Osteocyte (in vitro differentiated cells): ENCODE results near the gene OSBP2. TPM values are rescaled to one million over a fixed set of nuclear protein-coding genes. Genes with fewer than 3 reads are reported as not detected.

Experiments
- DNase-seq: peaks from one replicate; pipeline ENCODE4 v3.0.0; 2021; ENCODE audit warnings: mixed read lengths; ENCODE audit not compliant: unreplicated experiment; ENCODE audit errors: extremely low spot score
- H3K27ac Mint-ChIP-seq: one replicate; pipeline ENCODE4 v1.8.0; 2021; ENCODE audit warnings: mild to moderate bottlenecking, mixed read lengths; ENCODE audit not compliant: unreplicated experiment
- H3K27me3 Mint-ChIP-seq: one replicate; pipeline ENCODE4 v1.8.0; 2021; ENCODE audit warnings: mixed read lengths; ENCODE audit not compliant: unreplicated experiment
- H3K36me3 Mint-ChIP-seq: one replicate; pipeline ENCODE4 v1.8.0; 2021; ENCODE audit warnings: mixed read lengths; ENCODE audit not compliant: unreplicated experiment
- H3K4me1 Mint-ChIP-seq: one replicate; pipeline ENCODE4 v1.8.0; 2021; ENCODE audit warnings: mixed read lengths; ENCODE audit not compliant: unreplicated experiment
- H3K4me3 Mint-ChIP-seq: one replicate; pipeline ENCODE4 v1.8.0; 2021; ENCODE audit warnings: mild to moderate bottlenecking, moderate library complexity, mixed read lengths; ENCODE audit not compliant: unreplicated experiment
- H3K9me3 Mint-ChIP-seq: one replicate; pipeline ENCODE4 v1.8.0; 2021; ENCODE audit warnings: mixed read lengths; ENCODE audit not compliant: unreplicated experiment
- CTCF ChIP-seq: fragments of 200-600 bp; sonication (generic); IDR thresholded peaks from 2 replicates; pipeline ENCODE4 v1.5.0; 2021; ENCODE audit warnings: antibody characterized with exemption, mild to moderate bottlenecking, moderate library complexity
- total RNA-seq: library from RNA; stranded (reverse); gene quantifications from 2 replicates; pipeline ENCODE4 v1.2.1, GENCODE V29; 2021

The OSBP2 gene
- total RNA-seq, 1 donor from 2014 or later, result 3.8 TPM

- no peak for DNase-seq
Measured at GRCh38 chr22:30882974-30883533, 188.4 kb downstream of the OSBP2 start.

GRCh38 chr22:30883586-30884145, 189.0 kb downstream of the OSBP2 start:
- Mint-ChIP-seq H3K4me3 (no peak overlapping the region), H3K4me1 (peaks cover 5% of the 10 kb centered on the region), H3K9me3 (no peaks in the 10 kb centered on the region), H3K36me3 (no peaks in the 10 kb centered on the region), H3K27ac (no peak overlapping the region), H3K27me3 (no peaks in the 10 kb centered on the region)
- no peak for TF ChIP-seq CTCF
- DNase-seq, result no peak

More at GRCh38 chr22:30882974-30883533, 188.4 kb downstream of the OSBP2 start:
- no peaks in the 10 kb centered on the region for H3K36me3 Mint-ChIP-seq
- no peak overlapping the region for H3K4me3 Mint-ChIP-seq
- H3K4me1 Mint-ChIP-seq, result peaks cover 11% of the 10 kb centered on the region
- TF ChIP-seq CTCF, result no peak
- no peaks in the 10 kb centered on the region for H3K9me3 Mint-ChIP-seq
- no peaks in the 10 kb centered on the region for H3K27me3 Mint-ChIP-seq
- no peak overlapping the region for H3K27ac Mint-ChIP-seq

GRCh38 chr22:30884211-30885000, 189.7 kb downstream of the OSBP2 start:
- H3K4me1 Mint-ChIP-seq, result no peaks in the 10 kb centered on the region
- no peak for TF ChIP-seq CTCF
- no peak overlapping the region for H3K4me3 Mint-ChIP-seq
- no peaks in the 10 kb centered on the region for H3K27me3 Mint-ChIP-seq
- H3K9me3 Mint-ChIP-seq, result no peaks in the 10 kb centered on the region
- no peak for DNase-seq
- no peaks in the 10 kb centered on the region for H3K36me3 Mint-ChIP-seq
- H3K27ac Mint-ChIP-seq, result no peak overlapping the region

GRCh38 chr22:30885001-30885366, 190.3 kb downstream of the OSBP2 start:
- Mint-ChIP-seq H3K4me1 (no peaks in the 10 kb centered on the region), H3K9me3 (no peaks in the 10 kb centered on the region), H3K36me3 (no peaks in the 10 kb centered on the region), H3K4me3 (no peak overlapping the region), H3K27ac (no peak overlapping the region), H3K27me3 (no peaks in the 10 kb centered on the region)
- TF ChIP-seq CTCF, result no peak
- DNase-seq, result no peak

GRCh38 chr22:30885591-30885990, 190.9 kb downstream of the OSBP2 start:
- no peak for DNase-seq
- Mint-ChIP-seq H3K4me3 (no peak overlapping the region), H3K9me3 (no peaks in the 10 kb centered on the region), H3K36me3 (no peaks in the 10 kb centered on the region), H3K27me3 (no peaks in the 10 kb centered on the region), H3K4me1 (no peaks in the 10 kb centered on the region), H3K27ac (no peak overlapping the region)
- TF ChIP-seq CTCF, result no peak
